ENCODE measurements around the gene WDR27. TPM values are rescaled to one million over a fixed set of nuclear protein-coding genes. Genes with fewer than 3 reads are reported as not detected.

WDR27 gene
- total RNA-seq, 1 donor from 2014 or later = 41.5 TPM

GRCh38 chr6:169710009-169710408, 8.2 kb upstream of the WDR27 start:
- Histone ChIP-seq H3K9me3 (no peaks in the 10 kb centered on the region), H3K27ac (no peak overlapping the region), H3K4me3 (no peak overlapping the region), H3K36me3 (peaks cover 0 to 43% of the 10 kb centered on the region in 2 donors), H3K27me3 (no peaks in the 10 kb centered on the region), H3K4me1 (peaks cover 9% of the 10 kb centered on the region)
- TF ChIP-seq POLR2AphosphoS5 (IDR thresholded peaks at IDR 0.05; ENCODE audit: insufficient read depth in 1 of 2, low read depth in 1 of 2) = no peak
- no peak for TF ChIP-seq CTCF (IDR thresholded peaks at IDR 0.05)
- TF ChIP-seq POLR2A (IDR thresholded peaks at IDR 0.05) = no peak
- DNase-seq (ENCODE audit: extremely low spot score in 2 of 2) = no peak
- intact Hi-C loops (cut with DNase I) = loop anchor here (2.0 kb wide), 1 partner anchor 51 kb away; no protein-coding TSS in a partner anchor

- Histone ChIP-seq H3K4me3 (no peak overlapping the region), H3K27ac (no peak overlapping the region), H3K4me1 (peaks cover 16% of the 10 kb centered on the region), H3K27me3 (no peaks in the 10 kb centered on the region), H3K9me3 (no peaks in the 10 kb centered on the region), H3K36me3 (peaks cover 0 to 41% of the 10 kb centered on the region in 2 donors)
- no peak for DNase-seq (ENCODE audit: extremely low spot score in 2 of 2)
- intact Hi-C loops (cut with DNase I) = no loop called here
- TF ChIP-seq CTCF (IDR thresholded peaks at IDR 0.05) (no peak), POLR2A (IDR thresholded peaks at IDR 0.05) (no peak)
These were observed 7.5 kb upstream of the WDR27 start for GRCh38 chr6:169709293-169709692.

GRCh38 chr6:169707772-169708171, 5.9 kb upstream of the WDR27 start:
- intact Hi-C loops (cut with DNase I) = no loop called here
- peaks cover 0 to 36% of the 10 kb centered on the region in 2 donors for H3K36me3 ChIP-seq
- no peak for DNase-seq (ENCODE audit: extremely low spot score in 2 of 2)

GRCh38 chr6:169702840-169703246, 1.0 kb upstream of the WDR27 start:
- Histone ChIP-seq H3K36me3 (peaks cover 0 to 10% of the 10 kb centered on the region in 2 donors), H3K9me3 (no peaks in the 10 kb centered on the region), H3K27me3 (no peaks in the 10 kb centered on the region), H3K4me1 (peaks cover 62% of the 10 kb centered on the region), H3K4me3 (peak overlapping the region; percentile 77 to 99), H3K27ac (peak overlapping the region; percentile 93)
- no peak for DNase-seq (ENCODE audit: extremely low spot score in 2 of 2)
- intact Hi-C loops (cut with DNase I) = no loop called here
- TF ChIP-seq POLR2A (IDR thresholded peaks at IDR 0.05) = no peak
- TF ChIP-seq POLR2AphosphoS5 (IDR thresholded peaks at IDR 0.05; ENCODE audit: insufficient read depth in 1 of 2, low read depth in 1 of 2) = no peak
- no peak for TF ChIP-seq CTCF (IDR thresholded peaks at IDR 0.05)

More at GRCh38 chr6:169707772-169708171, 5.9 kb upstream of the WDR27 start:
- Histone ChIP-seq H3K9me3 (no peaks in the 10 kb centered on the region), H3K4me1 (peaks cover 31% of the 10 kb centered on the region), H3K27ac (no peak overlapping the region), H3K4me3 (no peak overlapping the region), H3K27me3 (no peaks in the 10 kb centered on the region)
- no peak for TF ChIP-seq POLR2AphosphoS5 (IDR thresholded peaks at IDR 0.05; ENCODE audit: insufficient read depth in 1 of 2, low read depth in 1 of 2)
- TF ChIP-seq POLR2A (IDR thresholded peaks at IDR 0.05) = no peak

- intact Hi-C loops (cut with DNase I) = no loop called here
- TF ChIP-seq CTCF (IDR thresholded peaks at IDR 0.05) (peak in 1 of 3 experiments; percentile 5), POLR2AphosphoS5 (IDR thresholded peaks at IDR 0.05; ENCODE audit: insufficient read depth in 1 of 2, low read depth in 1 of 2) (no peak)
- H3K36me3 ChIP-seq = peaks cover 0 to 10% of the 10 kb centered on the region in 2 donors
- H3K27me3 ChIP-seq = no peaks in the 10 kb centered on the region
- peak overlapping the region; percentile 77 to 99 for H3K4me3 ChIP-seq
- H3K4me1 ChIP-seq = peaks cover 62% of the 10 kb centered on the region
- H3K9me3 ChIP-seq = no peaks in the 10 kb centered on the region
- DNase-seq (ENCODE audit: extremely low spot score in 2 of 2) = no peak
- peak overlapping the region; percentile 93 for H3K27ac ChIP-seq
These were observed 397 bp downstream of the WDR27 start for GRCh38 chr6:169701311-169701953.
